GM12872 (cell line): ENCODE measurements around the gene RASL11B.

ENCODE experiments used
- TF ChIP-seq, protein P1 (sequence below): IDR thresholded peaks from 3 replicates; pipeline ENCODE4 v1.5.1; 2011; ENCODE audit warnings: low read depth, mild to moderate bottlenecking, low read length, moderate library complexity; ENCODE audit not compliant: insufficient read depth

RASL11B gene, protein sequence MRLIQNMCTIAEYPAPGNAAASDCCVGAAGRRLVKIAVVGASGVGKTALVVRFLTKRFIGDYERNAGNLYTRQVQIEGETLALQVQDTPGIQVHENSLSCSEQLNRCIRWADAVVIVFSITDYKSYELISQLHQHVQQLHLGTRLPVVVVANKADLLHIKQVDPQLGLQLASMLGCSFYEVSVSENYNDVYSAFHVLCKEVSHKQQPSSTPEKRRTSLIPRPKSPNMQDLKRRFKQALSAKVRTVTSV

DNA sequence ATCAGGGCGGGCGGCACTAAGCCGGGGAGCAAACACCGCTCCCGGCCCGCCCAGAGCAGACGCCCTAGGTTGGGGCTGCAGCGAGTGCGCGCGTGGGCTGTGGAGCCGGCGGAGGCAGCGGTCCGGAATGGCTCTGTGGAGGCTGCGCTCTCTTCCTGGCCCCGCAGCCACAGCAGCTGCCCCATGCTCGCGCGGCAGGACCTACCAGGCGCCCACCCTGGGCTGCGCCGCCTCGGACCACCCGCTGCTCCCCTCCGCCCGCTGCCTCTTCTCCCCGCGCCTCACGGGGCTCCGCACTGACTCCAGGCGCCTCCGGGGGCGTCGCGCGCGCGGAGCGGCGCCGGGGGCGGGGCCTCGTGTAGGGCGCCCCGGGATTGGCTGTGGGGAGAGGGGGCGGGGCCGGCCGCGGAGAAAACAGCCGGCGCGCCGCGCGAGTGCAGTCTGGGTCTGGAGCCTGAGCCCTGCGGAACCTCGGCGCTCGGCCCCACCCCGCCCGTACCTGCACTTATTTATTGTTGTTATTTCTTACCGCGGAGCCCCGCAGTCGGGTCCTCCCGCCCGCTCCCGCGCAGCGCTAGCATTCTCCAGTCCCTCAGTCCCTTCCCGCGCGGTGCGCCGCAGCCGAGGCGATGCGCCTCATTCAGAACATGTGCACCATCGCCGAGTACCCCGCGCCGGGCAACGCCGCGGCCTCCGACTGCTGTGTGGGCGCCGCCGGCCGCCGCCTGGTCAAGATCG, at the start of gene RASL11B:
RASL11B (plus strand) TSS at position 439 of the 738 bp plus-strand sequence; CDS start at position 630, 191 bp downstream.
- TF ChIP-seq, protein P1, sequence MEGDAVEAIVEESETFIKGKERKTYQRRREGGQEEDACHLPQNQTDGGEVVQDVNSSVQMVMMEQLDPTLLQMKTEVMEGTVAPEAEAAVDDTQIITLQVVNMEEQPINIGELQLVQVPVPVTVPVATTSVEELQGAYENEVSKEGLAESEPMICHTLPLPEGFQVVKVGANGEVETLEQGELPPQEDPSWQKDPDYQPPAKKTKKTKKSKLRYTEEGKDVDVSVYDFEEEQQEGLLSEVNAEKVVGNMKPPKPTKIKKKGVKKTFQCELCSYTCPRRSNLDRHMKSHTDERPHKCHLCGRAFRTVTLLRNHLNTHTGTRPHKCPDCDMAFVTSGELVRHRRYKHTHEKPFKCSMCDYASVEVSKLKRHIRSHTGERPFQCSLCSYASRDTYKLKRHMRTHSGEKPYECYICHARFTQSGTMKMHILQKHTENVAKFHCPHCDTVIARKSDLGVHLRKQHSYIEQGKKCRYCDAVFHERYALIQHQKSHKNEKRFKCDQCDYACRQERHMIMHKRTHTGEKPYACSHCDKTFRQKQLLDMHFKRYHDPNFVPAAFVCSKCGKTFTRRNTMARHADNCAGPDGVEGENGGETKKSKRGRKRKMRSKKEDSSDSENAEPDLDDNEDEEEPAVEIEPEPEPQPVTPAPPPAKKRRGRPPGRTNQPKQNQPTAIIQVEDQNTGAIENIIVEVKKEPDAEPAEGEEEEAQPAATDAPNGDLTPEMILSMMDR, result peak; percentile 24; the same call in 1 of the 3 replicates

DNA sequence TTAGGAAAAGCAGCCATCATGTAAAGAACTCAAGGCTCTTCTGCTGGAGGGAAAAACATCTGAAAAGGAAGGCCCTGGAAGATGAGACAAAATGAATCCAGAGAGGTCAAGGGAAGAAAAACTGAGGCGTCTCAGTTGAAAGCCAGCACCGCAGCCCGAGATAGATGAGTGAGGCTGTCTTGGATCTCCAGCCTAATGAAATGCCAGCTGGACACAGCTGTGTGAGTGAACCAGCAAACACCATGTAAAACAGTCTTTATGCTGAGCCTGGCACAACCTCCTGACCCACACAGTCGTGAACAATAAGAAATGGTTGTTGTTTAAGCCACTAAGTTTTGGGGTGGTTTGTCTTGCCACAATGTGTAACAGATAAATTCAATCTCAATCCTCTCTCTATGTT, 48.6 kb upstream of the RASL11B start:
- TF ChIP-seq, protein P1, result no peak

DNA sequence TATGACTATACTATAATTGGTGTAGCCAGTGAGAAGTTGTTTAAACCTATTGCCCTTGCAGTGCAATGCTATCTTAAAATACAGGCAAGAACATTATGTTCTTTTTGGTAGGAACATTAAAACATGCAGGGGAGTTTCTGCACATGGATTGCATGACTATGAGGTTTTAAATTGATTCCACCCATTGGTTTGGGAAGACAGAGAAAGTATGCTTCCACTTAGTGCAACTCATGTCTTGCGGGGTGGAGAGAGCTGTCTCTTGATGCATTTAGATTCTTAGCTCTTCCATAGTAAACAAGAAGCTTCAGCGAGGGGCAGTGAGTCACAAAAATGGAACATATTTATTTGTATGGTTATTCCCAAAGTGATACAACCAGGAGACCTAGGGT, 39.5 kb upstream of the RASL11B start:
- TF ChIP-seq, protein P1, result no peak

DNA sequence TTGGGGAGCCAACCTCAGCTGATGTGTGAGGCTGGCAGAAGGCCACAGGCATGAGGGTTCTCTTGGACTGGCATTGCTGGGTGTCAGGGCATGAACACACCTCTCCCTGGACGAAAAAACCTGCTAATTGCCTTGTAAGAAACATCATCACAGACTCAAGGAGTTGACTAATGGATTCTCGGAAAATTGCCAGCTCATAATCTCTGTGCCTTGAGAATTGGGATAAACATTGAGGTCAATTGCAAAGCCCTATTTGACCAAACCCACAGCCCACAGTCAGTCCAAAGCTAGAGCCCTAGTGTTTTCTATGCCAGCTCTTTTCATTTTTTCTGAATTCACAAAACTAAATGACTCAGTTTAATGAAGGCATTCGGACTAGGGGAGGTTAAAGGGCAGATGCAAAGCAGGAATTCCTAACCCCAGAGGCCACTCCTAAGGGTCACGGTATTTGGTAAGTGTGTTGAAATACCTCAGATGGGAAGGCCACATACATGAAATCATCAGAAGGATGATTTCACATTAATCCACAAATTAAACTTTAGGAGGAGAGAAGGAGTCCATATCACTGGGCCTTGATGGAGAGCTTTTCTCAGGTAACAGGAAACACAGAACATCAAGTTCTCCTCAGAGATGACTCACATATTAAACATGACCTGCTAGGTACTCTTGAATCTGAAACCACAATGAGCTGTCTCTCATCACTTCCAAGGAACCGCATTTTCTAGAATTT, 39.0 kb upstream of the RASL11B start:
- TF ChIP-seq, protein P1, result no peak

DNA sequence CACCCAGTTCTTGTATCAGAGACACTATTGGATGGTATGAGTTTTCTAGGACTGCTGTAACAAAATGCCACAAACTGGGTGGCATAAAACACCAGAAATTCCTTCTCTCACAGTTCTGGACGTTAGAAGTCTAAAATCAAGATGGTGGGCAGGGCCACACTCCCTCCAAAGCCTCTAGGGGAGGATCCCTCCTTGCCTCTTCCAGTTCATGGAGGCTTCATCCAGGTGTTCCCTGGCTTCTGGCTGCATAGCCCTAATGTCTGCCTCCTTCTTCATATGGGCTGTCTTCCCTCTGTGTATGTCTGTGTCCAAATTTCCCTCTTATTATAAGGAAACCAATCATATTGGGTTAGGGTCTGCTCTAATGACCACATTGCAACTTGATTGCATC, 38.4 kb upstream of the RASL11B start:
- TF ChIP-seq, protein P1, result no peak

DNA sequence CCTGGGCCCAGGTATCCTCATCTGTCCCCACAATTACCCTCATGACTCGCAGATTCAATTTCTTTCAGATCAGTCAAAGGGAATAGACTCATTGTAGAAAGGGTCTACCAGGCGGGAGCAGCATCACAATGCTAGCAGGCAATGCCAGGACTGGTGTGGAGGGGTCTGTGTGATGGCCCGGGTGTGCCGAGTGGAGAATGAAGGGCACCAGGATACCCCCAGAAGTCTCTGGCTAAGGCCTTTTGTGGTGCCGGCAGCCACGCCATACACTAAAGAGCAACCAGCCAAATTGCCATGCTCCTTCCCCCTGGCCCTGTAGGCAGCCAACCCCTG, 37.9 kb upstream of the RASL11B start:
- TF ChIP-seq, protein P1, result no peak
